Choroid plexus epithelial cell (primary cell): ENCODE results near the gene BPIFB2.
"Not testable (repeated sequence)": the region's sequence is repeated elsewhere in the genome, so short reads cannot be mapped to it uniquely, and the experiment has no call there.

Experiments
- DNase-seq: peaks from one replicate; pipeline ENCODE4 v3.0.0-alpha.2; 2010; ENCODE audit warnings: low read depth
- H3K4me3 ChIP-seq: 2 replicates; pipeline ENCODE4 v1.5.1; 2011; ENCODE audit warnings: low read depth, mild to moderate bottlenecking, control low read depth, low read length, moderate library complexity
- CTCF ChIP-seq: conservative IDR thresholded peaks from 2 replicates; pipeline ENCODE4 v1.5.1; 2011; ENCODE audit warnings: low read depth, mild to moderate bottlenecking, control low read depth, inconsistent platforms, low read length, moderate library complexity

The BPIFB2 gene

GRCh38 chr20:33042430-33042829 lies 34.9 kb downstream of the BPIFB2 start:
- no peak for DNase-seq
- no peak for TF ChIP-seq CTCF
- no peak overlapping the region for H3K4me3 ChIP-seq

GRCh38 chr20:33042983-33043730 lies 35.7 kb downstream of the BPIFB2 start:
- no peak for DNase-seq

GRCh38 chr20:33043731-33044181 lies 36.3 kb downstream of the BPIFB2 start:
- H3K4me3 ChIP-seq = no peak overlapping the region
- no peak for DNase-seq
- no peak for TF ChIP-seq CTCF

More at GRCh38 chr20:33042983-33043730, 35.7 kb downstream of the BPIFB2 start:
- no peak for TF ChIP-seq CTCF
- H3K4me3 ChIP-seq = no peak overlapping the region

DNA sequence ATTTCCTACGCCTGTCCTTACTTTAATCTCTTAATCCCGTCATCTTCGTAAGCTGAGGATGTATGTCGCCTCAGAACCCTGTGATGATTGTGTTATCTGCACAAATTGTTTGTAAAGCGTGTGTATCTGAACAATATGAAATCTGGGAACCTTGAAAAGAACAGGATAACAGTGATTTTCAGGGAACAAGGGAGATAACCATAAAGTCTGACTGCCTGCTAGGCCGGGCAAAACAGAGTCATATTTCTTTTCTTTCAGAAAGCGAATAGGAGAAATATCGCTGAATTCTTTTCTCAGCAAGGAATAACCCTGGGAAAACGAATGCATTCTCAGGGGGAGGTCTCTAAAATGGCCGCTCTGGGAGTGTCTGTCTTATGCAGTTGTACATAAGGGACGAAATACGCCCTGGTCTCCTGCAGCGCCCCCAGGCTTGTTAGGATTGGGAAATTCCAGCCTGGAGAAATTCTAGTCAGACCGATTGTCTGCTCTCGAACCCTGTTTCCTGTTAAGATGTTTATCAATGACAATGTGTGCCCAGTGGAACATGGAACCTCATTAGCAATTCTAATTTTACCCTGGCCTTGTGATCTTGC lies 37.7 kb downstream of the BPIFB2 start:
- DNase-seq, H3K4me3 ChIP-seq: not testable (repeated sequence)

GRCh38 chr20:33046412-33046811 lies 38.9 kb downstream of the BPIFB2 start:
- H3K4me3 ChIP-seq = no peak overlapping the region
- DNase-seq = peak; percentile 1
- no peak for TF ChIP-seq CTCF

DNA sequence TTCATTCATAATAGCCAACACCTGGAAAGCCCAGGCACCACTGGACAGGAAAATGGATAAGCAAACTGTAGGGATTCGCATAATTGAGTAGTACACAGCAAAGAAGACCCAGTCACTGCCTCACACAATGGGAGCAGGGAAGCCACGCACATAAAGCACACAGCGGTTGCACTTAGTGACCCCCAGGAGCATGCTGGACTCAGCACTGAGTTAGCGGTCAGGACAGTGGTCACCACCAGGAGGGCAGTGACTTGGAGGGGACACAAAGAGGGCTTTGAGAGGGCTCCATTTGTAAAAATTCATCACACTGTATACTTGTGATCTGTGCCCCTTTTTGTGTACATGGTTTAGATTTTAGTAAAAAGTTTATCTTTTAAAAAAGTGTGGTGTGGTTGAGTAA lies 43.8 kb downstream of the BPIFB2 start:
- no peak for DNase-seq
- H3K4me3 ChIP-seq = no peak overlapping the region
- TF ChIP-seq CTCF = no peak

GRCh38 chr20:33053291-33054106 lies 46.0 kb downstream of the BPIFB2 start, which contains the start of gene BPIFB3:
TSS of gene BPIFB3 (plus strand) at chr20:33053903. CDS start at chr20:33055436, 1,533 bp downstream.
- no peak for DNase-seq
- no peak within 1 kb of the TSS for H3K4me3 ChIP-seq

More at GRCh38 chr20:33053291-33054106, 46.0 kb downstream of the BPIFB2 start, which contains the start of gene BPIFB3:
- no peak for TF ChIP-seq CTCF
